Limb (tissue), 2 donors: ENCODE measurements around the gene OAT.

ENCODE experiments used
- DNase-seq, 2 donors: peaks; one replicate each; pipeline ENCODE4 v3.0.0-alpha.2; 2016; ENCODE audit errors: extremely low spot score in 2 of 2

Gene OAT

GRCh38 chr10:124403548-124403947 lies 15.2 kb downstream of the OAT start:
- DNase-seq, result peak in 1 of 2 donors; percentile 81

- DNase-seq, result no peak
Measured at GRCh38 chr10:124402273-124402672, 16.4 kb downstream of the OAT start.

GRCh38 chr10:124401633-124402032 lies 17.1 kb downstream of the OAT start:
- DNase-seq, result no peak

GRCh38 chr10:124394583-124394982 lies 24.1 kb downstream of the OAT start:
- DNase-seq, result no peak

- DNase-seq, result peak in 1 of 2 donors; percentile 28
Measured at GRCh38 chr10:124392626-124393342, 25.9 kb downstream of the OAT start.

- DNase-seq, result no peak
Measured at GRCh38 chr10:124390471-124391187, 28.1 kb downstream of the OAT start.

GRCh38 chr10:124389613-124390361 lies 28.9 kb downstream of the OAT start:
- DNase-seq, result no peak

GRCh38 chr10:124388823-124389612 lies 29.7 kb downstream of the OAT start:
- peak; percentile 83 to 96 for DNase-seq

- DNase-seq, result no peak
Measured at GRCh38 chr10:124388476-124388822, 30.3 kb downstream of the OAT start.

- no peak for DNase-seq
Measured at GRCh38 chr10:124387078-124387874, 31.4 kb downstream of the OAT start.

GRCh38 chr10:124386186-124387077 lies 32.3 kb downstream of the OAT start:
- no peak for DNase-seq

- DNase-seq, result no peak
Measured at GRCh38 chr10:124385627-124386185, 33.0 kb downstream of the OAT start.

GRCh38 chr10:124384591-124385190 lies 34.0 kb downstream of the OAT start:
- DNase-seq, result no peak

GRCh38 chr10:124384172-124384571 lies 34.6 kb downstream of the OAT start:
- DNase-seq, result no peak

GRCh38 chr10:124383496-124383895 lies 35.2 kb downstream of the OAT start:
- no peak for DNase-seq

- DNase-seq, result no peak
Measured at GRCh38 chr10:124381011-124381611, 37.6 kb downstream of the OAT start.

- no peak for DNase-seq
Measured at GRCh38 chr10:124380256-124380995, 38.3 kb downstream of the OAT start.
